ENCODE data around the gene TMEM72. TPM values are rescaled to one million over a fixed set of nuclear protein-coding genes. Genes with fewer than 3 reads are reported as not detected.

Gene TMEM72
- total and polyA plus RNA-seq, 2 donors (not counting 3 experiments of a cell fraction or from before 2014, with no cell fraction given): not detected

DNA sequence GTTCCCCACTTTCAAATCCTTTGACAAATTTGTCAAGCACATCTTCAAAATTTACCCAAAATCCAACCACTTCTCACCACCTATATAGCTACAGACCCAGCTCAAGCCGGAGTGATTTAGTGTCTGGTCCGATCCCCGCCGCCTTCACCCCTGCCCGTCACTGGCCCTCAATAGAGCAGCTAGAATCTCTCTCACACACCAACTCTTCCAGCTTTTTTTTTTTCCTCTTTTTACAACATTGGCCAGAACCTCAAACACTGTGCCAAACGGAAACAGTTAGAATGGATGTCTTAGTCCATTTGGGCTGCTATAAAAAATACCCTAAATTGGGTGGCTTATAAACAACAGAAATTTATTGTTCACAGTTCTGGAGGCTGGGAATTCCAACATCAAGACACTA is 41.1 kb upstream of the TMEM72 start:
- no peak for DNase-seq (ENCODE audit: low read depth, low spot score)
- H3K4me2 ChIP-seq (ENCODE audit: insufficient read depth, low read length): no peak overlapping the region
- peaks cover 0 to 2% of the 10 kb centered on the region in 2 experiments for H3K27me3 ChIP-seq (ENCODE audit: control insufficient read depth in 2 of 2, insufficient read depth in 2 of 2, low read length in 2 of 2)
- no peak for TF ChIP-seq JUN (IDR thresholded peaks at IDR 0.05; ENCODE audit: borderline replicate concordance, insufficient read depth, insufficient read length, low read depth)
- TF ChIP-seq, protein P1, sequence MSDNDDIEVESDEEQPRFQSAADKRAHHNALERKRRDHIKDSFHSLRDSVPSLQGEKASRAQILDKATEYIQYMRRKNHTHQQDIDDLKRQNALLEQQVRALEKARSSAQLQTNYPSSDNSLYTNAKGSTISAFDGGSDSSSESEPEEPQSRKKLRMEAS (IDR thresholded peaks at IDR 0.05; ENCODE audit: insufficient read depth, insufficient read length): no peak
- no peak for TF ChIP-seq POLR2AphosphoS5 (IDR thresholded peaks at IDR 0.05; ENCODE audit: insufficient read depth, low read depth, low read length)
- no peak for TF ChIP-seq GATA2 (IDR thresholded peaks at IDR 0.05; ENCODE audit: insufficient read depth, insufficient read length, low read depth, low read length)
- TF ChIP-seq POLR2A (IDR thresholded peaks at IDR 0.05; ENCODE audit: low read depth, low read length): no peak
- TF ChIP-seq EZH2 (IDR thresholded peaks at IDR 0.05; ENCODE audit: borderline replicate concordance, low read depth, low read length, severe bottlenecking): no peak
- TF ChIP-seq, protein P2, sequence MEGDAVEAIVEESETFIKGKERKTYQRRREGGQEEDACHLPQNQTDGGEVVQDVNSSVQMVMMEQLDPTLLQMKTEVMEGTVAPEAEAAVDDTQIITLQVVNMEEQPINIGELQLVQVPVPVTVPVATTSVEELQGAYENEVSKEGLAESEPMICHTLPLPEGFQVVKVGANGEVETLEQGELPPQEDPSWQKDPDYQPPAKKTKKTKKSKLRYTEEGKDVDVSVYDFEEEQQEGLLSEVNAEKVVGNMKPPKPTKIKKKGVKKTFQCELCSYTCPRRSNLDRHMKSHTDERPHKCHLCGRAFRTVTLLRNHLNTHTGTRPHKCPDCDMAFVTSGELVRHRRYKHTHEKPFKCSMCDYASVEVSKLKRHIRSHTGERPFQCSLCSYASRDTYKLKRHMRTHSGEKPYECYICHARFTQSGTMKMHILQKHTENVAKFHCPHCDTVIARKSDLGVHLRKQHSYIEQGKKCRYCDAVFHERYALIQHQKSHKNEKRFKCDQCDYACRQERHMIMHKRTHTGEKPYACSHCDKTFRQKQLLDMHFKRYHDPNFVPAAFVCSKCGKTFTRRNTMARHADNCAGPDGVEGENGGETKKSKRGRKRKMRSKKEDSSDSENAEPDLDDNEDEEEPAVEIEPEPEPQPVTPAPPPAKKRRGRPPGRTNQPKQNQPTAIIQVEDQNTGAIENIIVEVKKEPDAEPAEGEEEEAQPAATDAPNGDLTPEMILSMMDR (IDR thresholded peaks at IDR 0.05; ENCODE audit: extremely low read depth in 1 of 2, insufficient read depth in 1 of 2, low read depth in 1 of 2, low read length in 2 of 2): no peak
- TF ChIP-seq MYC (IDR thresholded peaks at IDR 0.05; ENCODE audit: low read depth, low read length): no peak
- TF ChIP-seq FOS (IDR thresholded peaks at IDR 0.05; ENCODE audit: borderline replicate concordance, insufficient read depth, low read length): no peak
- no peaks in the 10 kb centered on the region for H4K20me1 ChIP-seq (replicated peaks; ENCODE audit: control insufficient read depth, extremely low read depth, insufficient read depth, low read length)
- ChIA-PET CTCF (no interaction called here), POLR2A (no interaction called here)
- dilution Hi-C loops (cut with MboI; ENCODE audit: extremely low pct_ligation_motif_present, low sequenced_read_pairs): no loop called here
- no peak overlapping the region for H3K9ac ChIP-seq (replicated peaks; ENCODE audit: extremely low read depth, insufficient read depth, low read length)
- no TSS peak for BruUV-seq (replicated peaks)
- no peak overlapping the region for H2AFZ ChIP-seq (ENCODE audit: low read depth, low read length)
- no peaks in the 10 kb centered on the region for H3K4me1 ChIP-seq (ENCODE audit: control insufficient read depth, extremely low read depth, insufficient read depth, low read length)
- no peak overlapping the region for H3K4me3 ChIP-seq (replicated peaks in 1 of 3; ENCODE audit: insufficient read depth in 1 of 3, low read depth in 1 of 3, low read length in 3 of 3)
- no peaks in the 10 kb centered on the region for H3K9me3 ChIP-seq (replicated peaks; ENCODE audit: control insufficient read depth, insufficient read depth, low read length)
- H3K79me2 ChIP-seq (ENCODE audit: control insufficient read depth, insufficient read depth, low read length): no peaks in the 10 kb centered on the region
- intact Hi-C loops (cut with micrococcal nuclease): loop anchor here (10.0 kb wide), 1 partner anchor 985 kb away; no protein-coding TSS in a partner anchor
- H3K27ac ChIP-seq (ENCODE audit: insufficient read depth, low read depth, low read length): no peak overlapping the region
- no peak for FAIRE-seq
- no peaks in the 10 kb centered on the region for H3K9me1 ChIP-seq (replicated peaks; ENCODE audit: control insufficient read depth, extremely low read depth, insufficient read depth, low read length)
- no peaks in the 10 kb centered on the region for H3K36me3 ChIP-seq (ENCODE audit: control insufficient read depth in 2 of 2, extremely low read depth in 1 of 2, insufficient read depth in 2 of 2, low read length in 2 of 2)
